ENCODE results near the gene CGB8.
"Not testable (repeated sequence)": the region's sequence is repeated elsewhere in the genome, so short reads cannot be mapped to it uniquely, and the experiment has no call there.

CGB8 gene

GRCh38 chr19:49049011-49049410, at the start of gene CGB8:
TSS of gene CGB8 (minus strand) at chr19:49049111. CDS start at chr19:49048739, 372 bp downstream.
- H3K27me3 Mint-ChIP-seq; H3K27ac Mint-ChIP-seq; ATAC-seq (ENCODE audit: low read depth); H3K9me3 Mint-ChIP-seq; H3K4me3 Mint-ChIP-seq; H3K4me1 Mint-ChIP-seq; DNase-seq (ENCODE audit: low spot score in 2 of 2); H3K36me3 Mint-ChIP-seq: not testable (repeated sequence)

- Mint-ChIP-seq H3K36me3 (peaks cover 34% of the 10 kb centered on the region), H3K4me3 (no peak overlapping the region), H3K9me3 (no peaks in the 10 kb centered on the region), H3K27ac (no peak overlapping the region), H3K4me1 (peaks cover 2% of the 10 kb centered on the region), H3K27me3 (no peaks in the 10 kb centered on the region)
- ATAC-seq (ENCODE audit: low read depth) (peak; percentile 78), DNase-seq (ENCODE audit: low spot score in 2 of 2) (peak; percentile 77 to 83)
Observed at GRCh38 chr19:49097453-49098288, 48.8 kb upstream of the CGB8 start.

DNA sequence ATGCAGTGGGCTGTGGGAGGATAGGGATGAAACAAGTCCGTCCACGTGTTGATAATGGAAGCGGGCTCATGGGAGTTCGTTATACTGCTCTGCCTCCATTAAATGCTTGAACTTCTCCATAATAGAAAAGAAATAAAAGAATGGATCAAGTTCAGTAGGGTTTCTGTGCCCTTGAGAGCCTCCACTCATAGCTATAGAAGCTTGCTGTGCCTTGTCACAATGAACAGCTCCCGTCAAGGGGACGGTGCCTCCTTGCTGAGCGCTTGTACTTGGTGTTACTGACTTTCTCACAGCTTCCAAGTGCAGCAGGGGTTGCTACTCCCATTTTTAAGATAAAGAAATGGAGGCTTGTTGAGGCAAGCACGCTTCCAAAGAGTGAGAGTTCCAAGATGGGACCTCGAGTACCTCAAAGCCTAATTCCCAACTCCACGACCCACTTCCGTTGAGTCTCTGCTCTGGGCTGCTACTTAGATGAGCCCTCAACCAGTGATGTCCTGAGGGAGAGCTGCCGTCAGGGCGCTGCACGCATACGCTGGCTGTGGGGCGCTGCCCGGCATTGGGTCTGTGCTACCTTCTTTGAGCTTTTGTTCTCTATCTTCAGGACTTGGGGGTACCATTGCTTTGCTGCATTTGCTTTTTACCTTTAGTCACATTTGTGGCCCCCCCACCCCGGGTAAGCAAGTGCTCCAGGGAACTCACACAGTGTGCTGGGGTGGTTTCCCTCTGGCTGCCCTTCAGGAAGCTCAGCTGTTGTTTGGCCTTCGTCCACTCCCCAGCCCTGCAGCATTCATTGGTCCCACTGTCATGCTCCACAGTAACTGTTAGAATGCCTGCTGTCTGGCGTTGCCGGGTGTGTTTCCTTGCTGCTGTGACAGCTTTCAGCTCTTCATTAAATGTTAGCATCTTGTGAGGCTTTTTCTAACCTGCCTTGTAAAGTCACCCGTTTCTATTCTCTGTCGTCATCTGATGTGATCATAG, 45.9 kb upstream of the CGB8 start:
- Mint-ChIP-seq H3K36me3 (peaks cover 33% of the 10 kb centered on the region), H3K9me3 (no peaks in the 10 kb centered on the region), H3K4me3 (no peak overlapping the region), H3K27ac (peak overlapping the region; percentile 35), H3K27me3 (no peaks in the 10 kb centered on the region), H3K4me1 (no peaks in the 10 kb centered on the region)
- no peak for DNase-seq (ENCODE audit: low spot score in 2 of 2)
- ATAC-seq (ENCODE audit: low read depth): no peak

- no peak overlapping the region for H3K4me3 Mint-ChIP-seq
- no peaks in the 10 kb centered on the region for H3K4me1 Mint-ChIP-seq
- H3K27me3 Mint-ChIP-seq: no peaks in the 10 kb centered on the region
- ATAC-seq (ENCODE audit: low read depth) (no peak), DNase-seq (ENCODE audit: low spot score in 2 of 2) (no peak)
- no peak overlapping the region for H3K27ac Mint-ChIP-seq
- H3K36me3 Mint-ChIP-seq: peaks cover 26% of the 10 kb centered on the region
- no peaks in the 10 kb centered on the region for H3K9me3 Mint-ChIP-seq
Observed at GRCh38 chr19:49092686-49093085, 43.8 kb upstream of the CGB8 start.

GRCh38 chr19:49091391-49092038, 42.6 kb upstream of the CGB8 start:
- ATAC-seq (ENCODE audit: low read depth): no peak
- H3K27ac Mint-ChIP-seq: no peak overlapping the region

GRCh38 chr19:49086296-49086695, 37.4 kb upstream of the CGB8 start:
- Mint-ChIP-seq H3K9me3 (no peaks in the 10 kb centered on the region), H3K27ac (peak overlapping the region; percentile 77), H3K4me3 (peak overlapping the region; percentile 94), H3K4me1 (peaks cover 14% of the 10 kb centered on the region), H3K36me3 (peaks cover 15% of the 10 kb centered on the region), H3K27me3 (peaks cover 2% of the 10 kb centered on the region)
- no peak for DNase-seq (ENCODE audit: low spot score in 2 of 2)
- ATAC-seq (ENCODE audit: low read depth): no peak

More at GRCh38 chr19:49091391-49092038, 42.6 kb upstream of the CGB8 start:
- H3K27me3 Mint-ChIP-seq: no peaks in the 10 kb centered on the region
- no peaks in the 10 kb centered on the region for H3K9me3 Mint-ChIP-seq
- no peak overlapping the region for H3K4me3 Mint-ChIP-seq
- peaks cover 31% of the 10 kb centered on the region for H3K36me3 Mint-ChIP-seq
- DNase-seq (ENCODE audit: low spot score in 2 of 2): no peak
- H3K4me1 Mint-ChIP-seq: peaks cover 8% of the 10 kb centered on the region

DNA sequence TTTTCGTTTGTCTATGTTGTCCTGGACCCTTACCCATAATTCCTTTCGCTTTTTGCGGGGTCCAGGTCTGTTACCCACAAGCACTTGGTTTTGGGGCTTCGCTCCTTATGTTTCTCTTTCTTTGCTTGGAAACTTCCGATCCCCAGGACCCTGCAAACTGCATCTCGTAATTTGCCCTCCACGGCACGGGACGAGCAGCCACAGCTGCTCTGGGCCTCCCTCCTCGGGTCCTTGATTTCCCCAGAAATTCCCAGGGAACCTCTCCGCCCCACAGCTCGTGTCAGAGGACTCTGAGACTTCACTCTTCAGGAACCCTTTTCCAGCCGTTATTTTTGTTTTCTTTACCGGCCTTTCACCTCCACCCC, 36.9 kb upstream of the CGB8 start:
- peaks cover 12% of the 10 kb centered on the region for H3K36me3 Mint-ChIP-seq
- ATAC-seq (ENCODE audit: low read depth) (no peak), DNase-seq (ENCODE audit: low spot score in 2 of 2) (no peak)
- peaks cover 14% of the 10 kb centered on the region for H3K4me1 Mint-ChIP-seq
- peaks cover 2% of the 10 kb centered on the region for H3K27me3 Mint-ChIP-seq
- no peaks in the 10 kb centered on the region for H3K9me3 Mint-ChIP-seq
- peak overlapping the region; percentile 77 for H3K27ac Mint-ChIP-seq
- peak overlapping the region; percentile 94 for H3K4me3 Mint-ChIP-seq

GRCh38 chr19:49085020-49085867, 36.3 kb upstream of the CGB8 start, which contains the start of gene SNRNP70:
TSS of gene SNRNP70 (plus strand) at chr19:49085451. CDS start at chr19:49086415, 964 bp downstream.
- ATAC-seq (ENCODE audit: low read depth) (peak; percentile 87), DNase-seq (ENCODE audit: low spot score in 2 of 2) (peak; percentile 97 to 99)
- Mint-ChIP-seq H3K4me1 (peaks cover 14% of the 10 kb centered on the region), H3K4me3 (peak within 1 kb of the TSS; percentile 94), H3K36me3 (peaks cover 9% of the 10 kb centered on the region), H3K9me3 (no peaks in the 10 kb centered on the region), H3K27me3 (peaks cover 4% of the 10 kb centered on the region), H3K27ac (peak within 1 kb of the TSS; percentile 77)

DNA sequence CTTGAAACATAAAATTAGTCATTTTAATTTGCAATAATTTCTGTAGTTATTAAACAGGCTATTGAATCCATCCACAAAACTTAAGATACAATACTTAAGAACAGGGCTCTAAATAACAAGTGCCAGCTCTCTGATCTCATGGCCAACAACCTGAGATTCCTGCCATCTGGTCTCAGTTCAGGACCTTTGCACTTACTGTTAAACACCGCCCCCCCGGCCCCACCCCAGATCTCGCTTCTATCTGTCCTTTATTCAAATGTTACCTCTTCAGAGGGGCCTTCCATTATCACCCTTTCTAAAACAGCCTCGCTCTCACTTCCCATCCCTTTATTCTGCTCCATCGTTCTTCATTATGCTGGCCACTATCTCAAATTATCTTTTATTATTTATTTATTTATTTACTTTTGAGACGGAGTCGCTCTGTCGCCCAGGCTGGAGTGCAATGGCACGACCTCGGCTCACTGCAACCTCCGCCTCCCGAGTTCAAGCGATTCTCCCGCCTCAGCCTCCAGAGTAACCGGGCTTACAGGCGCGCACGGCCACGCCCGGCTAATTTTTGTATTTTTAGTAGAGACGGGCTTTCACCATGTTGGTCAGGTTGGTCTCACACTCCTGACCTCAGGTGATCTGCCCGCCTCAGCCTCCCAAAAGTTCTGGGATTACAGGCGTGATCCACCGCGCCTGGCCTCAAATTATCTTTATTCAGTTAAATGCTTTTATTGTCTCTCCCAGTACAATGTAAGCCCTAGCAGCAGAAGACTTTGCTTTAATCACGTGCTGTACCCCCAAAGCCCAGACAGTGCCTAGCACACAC, 35.5 kb upstream of the CGB8 start:
- DNase-seq (ENCODE audit: low spot score in 2 of 2): no peak
- Mint-ChIP-seq H3K27me3 (peaks cover 6% of the 10 kb centered on the region), H3K27ac (peak overlapping the region; percentile 77), H3K4me1 (peaks cover 14% of the 10 kb centered on the region), H3K4me3 (peak overlapping the region; percentile 94), H3K36me3 (peaks cover 7% of the 10 kb centered on the region), H3K9me3 (no peaks in the 10 kb centered on the region)
- ATAC-seq (ENCODE audit: low read depth): no peak

DNA sequence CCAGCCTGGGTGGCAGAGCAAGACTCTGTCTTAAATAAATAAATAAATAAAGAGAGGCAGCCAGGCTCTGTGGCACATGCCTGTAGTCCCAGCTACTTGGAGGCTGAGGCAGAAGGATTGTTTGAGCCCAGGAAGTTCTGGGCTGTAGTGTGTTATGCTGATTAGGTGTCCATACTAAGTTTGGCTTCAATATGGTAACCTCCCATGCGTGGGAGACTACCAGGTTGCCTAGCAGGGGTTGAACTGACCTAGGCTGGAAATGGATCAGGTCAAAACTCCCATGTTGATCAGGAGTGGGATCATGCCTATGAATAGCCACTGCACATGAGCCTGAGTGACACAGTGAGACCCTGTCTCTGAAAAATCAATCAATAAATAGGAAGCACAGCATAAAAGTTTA, 32.4 kb upstream of the CGB8 start:
- Mint-ChIP-seq H3K9me3 (no peaks in the 10 kb centered on the region), H3K27ac (no peak overlapping the region)

GRCh38 chr19:49080392-49080791, 31.5 kb upstream of the CGB8 start:
- Mint-ChIP-seq H3K36me3 (no peaks in the 10 kb centered on the region), H3K9me3 (no peaks in the 10 kb centered on the region), H3K27me3 (peaks cover 12% of the 10 kb centered on the region), H3K4me3 (no peak overlapping the region), H3K4me1 (peaks cover 2% of the 10 kb centered on the region), H3K27ac (no peak overlapping the region)
- no peak for ATAC-seq (ENCODE audit: low read depth)
- no peak for DNase-seq (ENCODE audit: low spot score in 2 of 2)

More for the DNA sequence above, 32.4 kb upstream of the CGB8 start:
- no peak for DNase-seq (ENCODE audit: low spot score in 2 of 2)
- Mint-ChIP-seq H3K4me1 (peaks cover 4% of the 10 kb centered on the region), H3K4me3 (no peak overlapping the region), H3K36me3 (no peaks in the 10 kb centered on the region), H3K27me3 (peaks cover 8% of the 10 kb centered on the region)
- no peak for ATAC-seq (ENCODE audit: low read depth)

DNA sequence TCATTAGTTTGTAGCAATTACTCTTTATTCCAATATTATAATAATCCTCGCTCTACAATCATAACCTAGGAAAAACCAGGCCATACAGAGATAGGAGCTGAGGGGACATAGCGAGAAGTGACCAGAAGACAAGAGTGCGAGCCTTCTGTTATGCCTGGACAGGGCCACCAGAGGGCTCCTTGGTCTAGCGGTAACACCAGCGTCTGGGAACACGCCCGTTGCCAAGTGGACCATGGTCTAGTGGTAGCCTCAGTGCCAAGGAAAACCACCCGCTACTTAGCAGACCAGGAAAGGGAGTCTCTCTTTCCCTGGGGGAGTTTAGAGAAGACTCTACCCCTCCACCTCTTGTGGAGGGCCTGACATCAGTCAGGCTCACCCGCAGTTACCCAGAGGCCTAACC, 26.0 kb upstream of the CGB8 start:
- not testable (repeated sequence) for H3K36me3 Mint-ChIP-seq; ATAC-seq (ENCODE audit: low read depth); H3K4me1 Mint-ChIP-seq; H3K4me3 Mint-ChIP-seq; H3K9me3 Mint-ChIP-seq; H3K27ac Mint-ChIP-seq; DNase-seq (ENCODE audit: low spot score in 2 of 2)
- H3K27me3 Mint-ChIP-seq: peaks cover 25% of the 10 kb centered on the region

Measured in memory B cell (primary cell).